IMR-90 (cell line): ENCODE results near the gene HAAO. TPM values are rescaled to one million over a fixed set of nuclear protein-coding genes. Genes with fewer than 3 reads are reported as not detected.

Experiments used
- ATAC-seq: fragments of 200-7000 bp; cut with Tn5 transposase; 2 replicates; pipeline ENCODE4 v1.9.1; 2020; ENCODE audit warnings: low read depth, mild to moderate bottlenecking, moderate library complexity
- BruUV-seq: library from RNA; stranded (reverse); fragments of 400-500 nt; replicated peaks from 2 replicates; lab custom pipeline; 2021; lab: Mats Ljungman, UMichigan
- CTCF ChIA-PET: fragments of 300-600 bp; formaldehyde crosslinking; extraction: SDS; loops from one replicate; lab custom pipeline; 2021; ENCODE audit warnings: antibody characterized with exemption; lab: Yijun Ruan, JAX
- POLR2A ChIA-PET: fragments of 300-600 bp; sonication (Branson Sonifier 250); formaldehyde crosslinking; loops from one replicate; lab custom pipeline; 2022; ENCODE audit warnings: antibody characterized with exemption; ENCODE audit not compliant: unreplicated experiment; lab: Charles Lee
- DNase-seq: peaks from one replicate; pipeline ENCODE4 v3.0.0; 2013
- H2AFZ ChIP-seq: replicated peaks from 2 replicates; pipeline ENCODE3; 2013; ENCODE audit warnings: low read length, mild to moderate bottlenecking; ENCODE audit not compliant: poor library complexity
- H2AK5ac ChIP-seq: 2 replicates; pipeline ENCODE4 v1.6.1; 2013; ENCODE audit warnings: low read depth, low read length, inconsistent platforms
- H2AK9ac ChIP-seq: replicated peaks from 2 replicates; pipeline ENCODE3; 2013; ENCODE audit warnings: mild to moderate bottlenecking, low read depth, low read length, moderate library complexity; ENCODE audit not compliant: poor library complexity
- H2BK120ac ChIP-seq: 2 replicates; pipeline ENCODE4 v1.6.1; 2013; ENCODE audit warnings: low read depth, low read length, inconsistent platforms
- H2BK15ac ChIP-seq: 3 replicates; pipeline ENCODE4 v1.6.1; 2013; ENCODE audit warnings: low read depth, low read length, inconsistent platforms
- H2BK20ac ChIP-seq: 2 replicates; pipeline ENCODE4 v1.6.1; 2013; ENCODE audit warnings: low read depth, mild to moderate bottlenecking, inconsistent platforms, low read length, moderate library complexity
- H2BK5ac ChIP-seq: 2 replicates; pipeline ENCODE4 v1.6.1; 2013; ENCODE audit warnings: mild to moderate bottlenecking, low read depth, low read length, inconsistent platforms; ENCODE audit not compliant: poor library complexity, severe bottlenecking
- H3K14ac ChIP-seq: replicated peaks from 2 replicates; pipeline ENCODE4 v1.6.1; 2013; ENCODE audit warnings: low read depth, low read length, inconsistent platforms
- H3K18ac ChIP-seq: 2 replicates; pipeline ENCODE4 v1.6.1; 2013; ENCODE audit warnings: low read depth, low read length, control low read depth
- H3K23ac ChIP-seq: 2 replicates; pipeline ENCODE4 v1.6.1; 2013; ENCODE audit warnings: low read depth, low read length, inconsistent platforms
- H3K27ac ChIP-seq: 2 replicates; pipeline ENCODE4 v1.5.1; 2013; ENCODE audit warnings: mild to moderate bottlenecking, control low read depth, low read length; ENCODE audit not compliant: insufficient read depth
- H3K27me3 ChIP-seq: 2 replicates; pipeline ENCODE4 v1.6.1; 2013; ENCODE audit warnings: low read length; ENCODE audit not compliant: control insufficient read depth, insufficient read depth
- H3K36me3 ChIP-seq: 2 replicates; pipeline ENCODE4 v1.6.1; 2013; ENCODE audit warnings: low read length, mixed read lengths; ENCODE audit not compliant: control insufficient read depth, insufficient read depth
- H3K4ac ChIP-seq: 2 replicates; pipeline ENCODE4 v1.6.1; 2013; ENCODE audit warnings: low read depth, low read length, inconsistent platforms
- H3K4me1 ChIP-seq: 2 replicates; pipeline ENCODE4 v1.6.1; 2013; ENCODE audit warnings: low read length, mixed read lengths; ENCODE audit not compliant: control insufficient read depth, insufficient read depth
- H3K4me2 ChIP-seq: 2 replicates; pipeline ENCODE4 v1.6.1; 2013; ENCODE audit warnings: low read depth, mild to moderate bottlenecking, control low read depth, low read length, moderate library complexity
- H3K4me3 ChIP-seq: 2 replicates; pipeline ENCODE4 v1.5.1; 2013; ENCODE audit warnings: low read depth, mild to moderate bottlenecking, control low read depth, low read length, moderate library complexity; ENCODE audit not compliant: insufficient read depth
- H3K56ac ChIP-seq: 2 replicates; pipeline ENCODE4 v1.6.1; 2013; ENCODE audit warnings: low read length, inconsistent platforms; ENCODE audit not compliant: insufficient read depth; ENCODE audit errors: extremely low read depth
- H3K79me1 ChIP-seq, 2 experiments: 2 replicates each; pipeline ENCODE4 v1.6.1; 2013; ENCODE audit warnings: low read length in 2 of 2, inconsistent platforms in 1 of 2, low read depth in 1 of 2
- H3K9ac ChIP-seq: 2 replicates; pipeline ENCODE4 v1.6.1; 2013; ENCODE audit warnings: low read depth, low read length, control low read depth
- H3K9me1 ChIP-seq: 2 replicates; pipeline ENCODE4 v1.6.1; 2013; ENCODE audit warnings: low read length, inconsistent platforms; ENCODE audit not compliant: insufficient read depth
- H3K9me3 ChIP-seq: 2 replicates; pipeline ENCODE4 v1.6.1; 2013; ENCODE audit warnings: low read length; ENCODE audit not compliant: control insufficient read depth, insufficient read depth
- H4K20me1 ChIP-seq: 2 replicates; pipeline ENCODE4 v1.6.1; 2013; ENCODE audit warnings: low read length, inconsistent platforms; ENCODE audit not compliant: insufficient read depth
- H4K5ac ChIP-seq: 2 replicates; pipeline ENCODE4 v1.6.1; 2013; ENCODE audit warnings: mild to moderate bottlenecking, low read depth, low read length, control low read depth
- H4K8ac ChIP-seq, 2 experiments: 2 replicates each; pipeline ENCODE4 v1.6.1; 2013; ENCODE audit warnings: low read depth in 2 of 2, low read length in 2 of 2, control low read depth in 1 of 2, inconsistent platforms in 1 of 2
- H4K91ac ChIP-seq: 2 replicates; pipeline ENCODE4 v1.6.1; 2013; ENCODE audit warnings: low read depth, low read length, inconsistent platforms; ENCODE audit not compliant: insufficient read depth
- BHLHE40 ChIP-seq: fragments of 150-350 bp; IDR thresholded peaks from 2 replicates; pipeline ENCODE4 v1.6.1; 2016; ENCODE audit warnings: mild to moderate bottlenecking, low read depth, low read length
- CHD1 ChIP-seq: IDR thresholded peaks from 2 replicates; pipeline ENCODE4 v1.6.1; 2012; ENCODE audit warnings: low read depth, low read length, improper control_type of control experiment
- CTCF ChIP-seq: conservative IDR thresholded peaks from 2 replicates; pipeline ENCODE4 v1.5.1; 2012; ENCODE audit warnings: mild to moderate bottlenecking, low read depth, low read length, improper control_type of control experiment
- ELK1 ChIP-seq: fragments of 150-350 bp; IDR thresholded peaks from 2 replicates; pipeline ENCODE4 v1.6.1; 2016; ENCODE audit warnings: low read depth, mild to moderate bottlenecking, low read length, moderate library complexity, borderline replicate concordance
- FOS ChIP-seq: fragments of 150-350 bp; IDR thresholded peaks from 2 replicates; pipeline ENCODE4 v1.6.1; 2016; ENCODE audit warnings: low read depth, low read length
- MAFK ChIP-seq: IDR thresholded peaks from 2 replicates; pipeline ENCODE4 v1.6.1; 2012; ENCODE audit warnings: low read depth, low read length, improper control_type of control experiment
- MAZ ChIP-seq: IDR thresholded peaks from 2 replicates; pipeline ENCODE4 v1.6.1; 2012; ENCODE audit warnings: low read depth, mild to moderate bottlenecking, low read length, improper control_type of control experiment, moderate library complexity, borderline replicate concordance
- MXI1 ChIP-seq: IDR thresholded peaks from 2 replicates; pipeline ENCODE4 v1.6.1; 2012; ENCODE audit warnings: low read depth, mild to moderate bottlenecking, low read length, moderate library complexity, borderline replicate concordance
- POLR2A ChIP-seq: IDR thresholded peaks from 2 replicates; pipeline ENCODE4 v1.6.1; 2012; ENCODE audit warnings: mild to moderate bottlenecking, low read depth, low read length
- RAD21 ChIP-seq: IDR thresholded peaks from 2 replicates; pipeline ENCODE4 v1.6.1; 2012; ENCODE audit warnings: low read length, improper control_type of control experiment
- RCOR1 ChIP-seq: IDR thresholded peaks from 2 replicates; pipeline ENCODE4 v1.6.1; 2012; ENCODE audit warnings: mild to moderate bottlenecking, low read length, improper control_type of control experiment; ENCODE audit not compliant: insufficient replicate concordance
- RFX5 ChIP-seq: IDR thresholded peaks from 2 replicates; pipeline ENCODE4 v1.8.0; 2012; ENCODE audit warnings: low read depth, mild to moderate bottlenecking, low read length, moderate library complexity
- SMC3 ChIP-seq: fragments of 150-350 bp; IDR thresholded peaks from 2 replicates; pipeline ENCODE4 v1.6.1; 2016; ENCODE audit warnings: low read depth, mild to moderate bottlenecking, antibody characterized with exemption, low read length, moderate library complexity
- WGBS, 2 experiments: methylation state at CpG; one replicate each; pipeline versions ENCODE4 v1.1.5 to v1.1.7; 2013; ENCODE audit warnings: missing lambda C conversion rate in 2 of 2; ENCODE audit not compliant: insufficient read length in 1 of 2; ENCODE audit errors: extremely low coverage in 2 of 2; 5-methylcytosine and 5-hydroxymethylcytosine counted together
- dilution Hi-C: fragments of 300-500 bp; cut with HindIII; formaldehyde crosslinking; loops from one replicate; pipeline ENCODE4 v1.14.3; 2018; ENCODE audit warnings: low sequenced_read_pairs; ENCODE audit not compliant: unreplicated experiment
- in situ Hi-C: fragments of 300-500 bp; cut with MboI; formaldehyde crosslinking; loops from 3 replicates; pipeline ENCODE4 v1.14.3; 2019; ENCODE audit warnings: low sequenced_read_pairs, inconsistent platforms, mixed read lengths
- intact Hi-C: fragments of 100-400 bp; cut with micrococcal nuclease; formaldehyde crosslinking; loops from 2 replicates; pipeline ENCODE4 v1.10.0; 2022
- polyA plus RNA-seq, 3 experiments: library from polyadenylated mRNA; depleted of rRNA; stranded (reverse); fragments of >200 nt; gene quantifications; 2 replicates each; pipeline ENCODE4 v1.2.3, GENCODE V29; 2012; ENCODE audit warnings: low replicate concordance in 1 of 3
- total RNA-seq: library from RNA; depleted of rRNA; stranded (reverse); fragments of >200 nt; gene quantifications from 2 replicates; pipeline ENCODE4 v1.2.3, GENCODE V29; 2012
- TF ChIP-seq, protein P1 (sequence below): fragments of 150-350 bp; IDR thresholded peaks from 2 replicates; pipeline ENCODE4 v1.6.1; 2017; ENCODE audit warnings: mild to moderate bottlenecking, antibody characterized with exemption, low read length, low read depth

The HAAO gene
- total and polyA plus RNA-seq, 2 of the 4 experiments (the other 2 are of a cell fraction), result 0.05 to 0.18 TPM

GRCh38 chr2:42808301-42808700 is 15.9 kb upstream of the HAAO start (continued):
- TF ChIP-seq BHLHE40, result no peak
- no peak for TF ChIP-seq MAZ
- no peak for TF ChIP-seq POLR2A
- TF ChIP-seq FOS, result no peak
- TF ChIP-seq CHD1, result no peak
- no peak for TF ChIP-seq SMC3
- no peak for TF ChIP-seq RAD21

GRCh38 chr2:42806786-42807185 is 14.4 kb upstream of the HAAO start:
- H3K36me3 ChIP-seq, result no peaks in the 10 kb centered on the region
- no peak overlapping the region for H3K56ac ChIP-seq
- DNase-seq (no peak), ATAC-seq (no peak)
- no peak overlapping the region for H2BK120ac ChIP-seq
- no peak overlapping the region for H3K4me3 ChIP-seq
- H3K23ac ChIP-seq, result no peak overlapping the region
- no peaks in the 10 kb centered on the region for H3K9me3 ChIP-seq
- H2BK5ac ChIP-seq, result no peak overlapping the region
- H3K18ac ChIP-seq, result no peak overlapping the region
- H3K27me3 ChIP-seq, result peaks cover 5% of the 10 kb centered on the region; the same call in 1 of the 2 replicates
- dilution Hi-C loops (no loop called here), intact Hi-C loops (no loop called here), in situ Hi-C loops (no loop called here)
- H3K4me1 ChIP-seq, result peaks cover 17% of the 10 kb centered on the region
- no peak overlapping the region for H2AK5ac ChIP-seq
- H3K9me1 ChIP-seq, result peaks cover 8% of the 10 kb centered on the region
- no peak overlapping the region for H4K5ac ChIP-seq
- H3K9ac ChIP-seq, result no peak overlapping the region
- no peak overlapping the region for H4K91ac ChIP-seq
- ChIA-PET POLR2A (no interaction called here), CTCF (no interaction called here)
- no peaks in the 10 kb centered on the region for H3K79me1 ChIP-seq
- no peaks in the 10 kb centered on the region for H4K20me1 ChIP-seq
- H3K4me2 ChIP-seq, result no peak overlapping the region
- no peak overlapping the region for H4K8ac ChIP-seq
- no peak overlapping the region for H2BK15ac ChIP-seq
- no CpG with 5 or more reads among the region's 6 CpGs for WGBS, 2 experiments
- no peak overlapping the region for H2AFZ ChIP-seq
- no TSS peak for BruUV-seq
- no peak overlapping the region for H3K14ac ChIP-seq
- H2AK9ac ChIP-seq, result no peak overlapping the region
- no peak overlapping the region for H3K4ac ChIP-seq
- H2BK20ac ChIP-seq, result no peak overlapping the region
- H3K27ac ChIP-seq, result no peak overlapping the region
- TF ChIP-seq RCOR1 (no peak), MAFK (no peak), MAZ (no peak), CHD1 (no peak), CTCF (no peak), RFX5 (no peak), RAD21 (no peak), POLR2A (no peak), ELK1 (no peak), FOS (no peak), MXI1 (no peak), BHLHE40 (no peak)
- TF ChIP-seq, protein P1, sequence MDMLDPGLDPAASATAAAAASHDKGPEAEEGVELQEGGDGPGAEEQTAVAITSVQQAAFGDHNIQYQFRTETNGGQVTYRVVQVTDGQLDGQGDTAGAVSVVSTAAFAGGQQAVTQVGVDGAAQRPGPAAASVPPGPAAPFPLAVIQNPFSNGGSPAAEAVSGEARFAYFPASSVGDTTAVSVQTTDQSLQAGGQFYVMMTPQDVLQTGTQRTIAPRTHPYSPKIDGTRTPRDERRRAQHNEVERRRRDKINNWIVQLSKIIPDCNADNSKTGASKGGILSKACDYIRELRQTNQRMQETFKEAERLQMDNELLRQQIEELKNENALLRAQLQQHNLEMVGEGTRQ, result no peak
